HG03460 (cell line): Measurements from ENCODE around the gene CST8.

Source experiments
- ATAC-seq: cut with Tn5 transposase; IDR thresholded peaks from one replicate; pipeline ENCODE4 v1.9.1; 2021; ENCODE audit not compliant: unreplicated experiment

CST8 gene

GRCh38 chr20:23519556-23519955 lies 28.6 kb downstream of the CST8 start:
- no peak for ATAC-seq

GRCh38 chr20:23520185-23520584 lies 29.3 kb downstream of the CST8 start:
- ATAC-seq: no peak

DNA sequence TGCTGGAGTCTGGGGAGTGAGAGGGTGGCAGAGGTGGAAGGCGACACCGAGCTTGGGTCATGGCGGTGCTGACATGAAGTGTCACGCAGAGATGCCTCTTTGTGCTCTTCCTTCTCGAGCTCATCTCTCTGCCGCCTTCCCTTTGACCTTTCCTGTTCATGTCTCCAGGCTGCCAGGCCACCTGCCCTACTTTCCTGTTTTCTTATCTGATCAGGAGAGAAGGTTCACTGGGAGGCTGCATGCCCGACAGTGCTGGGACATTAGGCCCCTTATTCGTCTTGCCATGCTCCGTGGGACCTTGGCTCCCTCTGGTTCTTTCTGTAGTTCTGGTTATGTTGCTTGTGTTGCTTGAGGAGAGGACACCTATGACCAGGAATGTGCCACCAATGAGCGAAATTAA lies 33.2 kb downstream of the CST8 start:
- no peak for ATAC-seq

GRCh38 chr20:23526850-23527249 lies 35.9 kb downstream of the CST8 start:
- no peak for ATAC-seq

DNA sequence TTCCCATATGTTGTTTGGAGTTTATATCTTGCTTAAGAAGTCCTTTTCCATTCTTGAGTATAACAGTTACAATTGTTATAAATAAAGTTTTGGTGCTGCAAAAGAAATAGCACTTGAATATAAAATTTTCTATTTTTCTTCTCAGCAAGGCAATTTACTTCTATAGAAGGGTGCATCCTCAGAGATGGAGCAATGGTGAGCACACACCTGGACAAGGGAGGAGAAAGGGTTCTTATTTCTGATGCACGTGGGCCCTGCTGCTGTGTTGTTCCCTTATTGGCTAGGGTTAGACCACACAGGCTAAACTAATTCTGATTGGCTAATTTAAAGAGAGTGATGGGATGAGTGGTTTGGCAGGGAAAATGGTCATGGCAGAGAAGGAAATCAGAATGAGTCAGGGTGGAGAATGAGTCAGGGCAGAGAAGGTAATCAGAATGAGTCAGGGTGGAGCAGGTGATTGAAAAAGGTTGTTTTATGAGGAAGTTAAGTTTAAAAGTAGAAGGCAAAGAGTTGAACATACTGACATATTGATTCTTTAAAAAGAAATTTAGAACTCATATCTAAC lies 38.0 kb downstream of the CST8 start:
- ATAC-seq: no peak

- ATAC-seq: no peak
Measured at GRCh38 chr20:23530937-23531567, 40.1 kb downstream of the CST8 start.

- ATAC-seq: no peak
Measured at GRCh38 chr20:23532533-23532932, 41.6 kb downstream of the CST8 start.

DNA sequence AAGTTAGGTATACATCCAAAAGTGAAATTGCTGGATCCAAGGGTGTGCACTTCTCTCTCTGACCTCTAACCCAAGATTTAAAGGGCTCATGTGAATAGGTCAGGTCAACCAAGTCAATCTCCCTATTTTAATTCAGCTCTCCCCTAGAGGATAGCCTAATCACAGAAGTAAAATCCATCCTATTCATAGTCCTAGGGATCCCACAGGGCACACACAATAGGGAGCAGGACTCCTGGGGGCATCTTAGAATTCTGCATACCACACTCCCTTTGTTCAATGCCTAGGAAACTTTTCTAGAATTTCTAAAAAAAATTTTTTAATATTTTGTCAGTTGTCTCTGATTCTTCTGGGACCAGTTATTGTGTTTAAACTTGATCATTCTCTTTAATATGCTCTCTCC lies 42.2 kb downstream of the CST8 start:
- ATAC-seq: no peak

DNA sequence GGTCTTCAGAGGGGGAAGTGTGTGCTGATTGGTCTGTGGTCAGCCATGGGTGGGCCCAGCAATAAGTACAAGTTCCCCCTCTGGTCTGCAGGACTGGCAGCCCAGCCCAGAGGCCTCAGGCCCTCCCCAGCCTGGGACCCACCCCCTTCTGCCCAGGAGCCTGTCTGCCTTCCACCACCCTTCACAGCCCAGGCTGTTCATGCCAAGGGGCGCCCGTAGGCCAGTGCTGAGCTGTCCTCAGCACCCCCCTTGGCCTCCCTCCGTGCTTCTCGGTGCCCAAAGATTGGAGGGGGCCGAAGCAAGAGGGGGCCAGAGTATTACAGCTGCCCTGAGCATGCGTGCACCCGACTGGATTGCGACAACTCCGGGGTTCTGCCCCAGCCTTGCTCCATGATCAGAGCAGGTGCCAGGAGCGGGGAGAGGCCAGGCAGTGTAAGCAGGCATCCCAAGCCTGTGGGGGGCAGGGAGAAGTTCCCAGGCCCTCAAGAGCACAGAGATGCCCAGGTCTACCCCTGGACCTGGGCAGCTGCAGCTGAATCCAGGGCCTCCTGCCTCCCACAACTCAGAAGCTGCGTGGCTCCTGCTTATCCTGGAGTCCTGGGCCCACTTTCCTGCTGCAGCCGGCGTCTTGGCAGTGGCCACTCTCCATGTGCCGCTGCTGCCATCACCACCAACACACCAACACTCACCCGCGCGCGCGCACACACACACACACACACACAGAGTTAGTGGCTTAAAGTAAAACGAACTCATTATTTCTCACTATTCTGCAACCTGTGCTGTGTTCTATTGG lies 44.1 kb downstream of the CST8 start:
- ATAC-seq: no peak

- no peak for ATAC-seq
Measured at GRCh38 chr20:23536328-23536974, 45.5 kb downstream of the CST8 start.

DNA sequence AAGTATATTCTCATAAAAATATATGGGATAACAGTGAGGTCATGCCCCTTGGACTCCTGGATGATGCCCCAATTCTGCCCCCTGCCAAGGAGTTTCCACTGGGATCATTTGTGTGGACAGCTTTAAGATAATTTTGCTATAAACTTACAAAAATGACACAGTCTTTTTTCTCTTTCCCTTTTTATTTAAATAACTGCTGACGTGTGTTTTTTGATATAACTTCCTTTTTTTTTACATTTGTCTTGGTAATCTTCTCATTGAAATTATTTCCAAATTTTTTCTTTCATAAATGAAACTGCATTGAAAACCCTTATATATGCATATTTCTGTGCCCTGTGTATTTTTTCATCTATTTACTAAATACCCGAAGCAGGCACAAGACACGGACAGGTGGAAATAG lies 46.1 kb downstream of the CST8 start:
- ATAC-seq: no peak

DNA sequence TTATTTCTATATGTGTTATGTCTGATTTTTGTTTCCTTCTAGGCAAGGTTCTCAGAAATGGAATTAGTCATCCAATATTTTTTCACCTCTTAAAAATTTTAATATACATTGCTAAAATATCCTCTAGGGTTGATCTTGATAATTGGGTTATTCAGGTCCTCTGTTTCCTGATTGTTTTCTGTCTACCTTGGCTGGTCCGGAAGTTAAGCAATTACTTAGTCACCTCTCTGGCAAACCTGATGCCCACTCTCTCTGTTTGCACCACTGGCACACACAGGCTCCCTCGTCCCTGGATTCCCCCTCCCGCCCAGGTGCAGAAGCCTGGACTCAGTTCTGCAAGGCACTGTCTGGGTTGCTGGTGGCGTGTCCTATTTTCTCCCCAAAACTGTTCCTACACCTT lies 49.7 kb downstream of the CST8 start:
- no peak for ATAC-seq

DNA sequence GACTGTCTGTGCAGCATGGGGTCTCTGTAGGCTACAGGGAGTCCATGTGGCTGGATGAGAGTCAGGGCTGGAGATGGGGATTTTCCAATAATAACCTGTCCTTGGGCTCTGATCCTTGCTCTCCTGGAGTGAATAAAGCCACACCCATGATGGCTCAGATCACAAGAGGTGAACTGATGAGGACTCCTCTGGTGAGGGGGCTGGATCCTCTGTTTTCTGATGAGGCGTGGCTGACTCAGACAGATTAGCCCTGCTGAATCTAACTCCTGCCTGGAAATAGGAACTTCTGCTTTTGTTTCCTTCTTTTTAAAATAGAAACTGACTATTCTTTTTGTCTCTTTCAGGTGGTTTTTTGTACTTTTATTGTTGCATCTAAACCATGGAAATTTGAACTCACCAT lies 50.4 kb downstream of the CST8 start:
- no peak for ATAC-seq

GRCh38 chr20:23541776-23542175 lies 50.9 kb downstream of the CST8 start:
- ATAC-seq: no peak

DNA sequence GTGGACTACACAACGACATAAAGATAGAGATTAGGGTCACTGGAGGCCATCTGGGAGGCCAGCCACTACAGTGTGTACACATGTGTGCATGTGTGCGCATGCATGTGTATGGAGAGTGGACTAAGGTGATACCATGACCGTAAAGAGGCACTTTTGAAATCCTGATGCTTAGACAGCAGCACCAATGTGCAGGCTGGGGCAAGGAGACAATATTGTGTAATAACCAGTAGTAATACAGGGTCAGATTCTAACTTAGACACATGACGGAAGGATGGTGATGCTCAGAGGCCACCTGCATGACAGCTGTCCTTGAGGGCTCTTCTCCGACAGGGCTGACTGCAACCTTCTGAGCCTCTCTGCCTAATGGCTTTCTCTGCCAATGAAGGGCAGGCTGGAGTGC lies 51.9 kb downstream of the CST8 start:
- no peak for ATAC-seq

DNA sequence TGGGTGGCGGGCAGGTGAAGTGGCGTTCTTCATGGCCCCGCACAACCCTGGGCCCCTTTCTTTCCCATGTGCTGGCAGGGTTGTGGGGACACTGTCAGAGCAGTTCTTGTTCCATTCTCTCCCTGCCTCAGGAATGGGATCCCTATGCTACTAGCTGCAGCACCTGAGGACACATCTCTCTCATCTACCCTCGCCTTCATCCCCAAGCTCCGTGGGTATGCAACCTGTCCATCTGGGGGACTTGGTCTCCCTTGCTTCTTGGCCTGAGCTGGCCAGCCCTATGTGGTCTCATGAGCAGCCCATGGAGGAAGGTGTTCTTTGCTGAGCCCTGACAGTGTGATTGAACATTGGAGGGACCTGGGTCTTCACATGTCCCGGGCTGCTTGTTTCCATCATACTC lies 53.2 kb downstream of the CST8 start:
- ATAC-seq: no peak
